Panc1 (cell line): ENCODE data around the gene ZDHHC20. TPM values are rescaled to one million over a fixed set of nuclear protein-coding genes. Genes with fewer than 3 reads are reported as not detected.
"Not testable (repeated sequence)": the region's sequence is repeated elsewhere in the genome, so short reads cannot be mapped to it uniquely, and the experiment has no call there.

Experiments
- ATAC-seq: fragments of 200-7000 bp; cut with Tn5 transposase; 2 replicates; pipeline ENCODE4 v1.9.1; 2020; ENCODE audit warnings: mild to moderate bottlenecking, moderate library complexity
- BruUV-seq: library from RNA; stranded (reverse); fragments of 400-500 nt; replicated peaks from 2 replicates; lab custom pipeline; 2021; lab: Mats Ljungman, UMichigan
- CTCF ChIA-PET: fragments of 300-600 bp; sonication (Branson Sonifier 250); formaldehyde crosslinking; loops from one replicate; lab custom pipeline; 2022; ENCODE audit warnings: antibody characterized with exemption; lab: Charles Lee
- POLR2A ChIA-PET: fragments of 300-600 bp; sonication (Branson Sonifier 250); formaldehyde crosslinking; loops from one replicate; lab custom pipeline; 2022; ENCODE audit warnings: antibody characterized with exemption; lab: Charles Lee
- DNase-seq: peaks from one replicate; pipeline ENCODE4 v3.0.0-alpha.2; 2010; ENCODE audit warnings: low read depth, low spot score
- H3K27ac ChIP-seq: 2 replicates; pipeline ENCODE4 v1.5.1; 2011; ENCODE audit warnings: mild to moderate bottlenecking, low read length, inconsistent platforms
- H3K27me3 ChIP-seq: fragments of 200-500 bp; sonication (Bioruptor generic); 2 replicates; pipeline ENCODE4 v1.6.0; 2014; ENCODE audit warnings: low read length, inconsistent platforms; ENCODE audit not compliant: control insufficient read depth, insufficient read depth
- H3K36me3 ChIP-seq: fragments of 200-500 bp; sonication (Bioruptor generic); 2 replicates; pipeline ENCODE4 v1.5.1; 2014; ENCODE audit warnings: inconsistent platforms, mild to moderate bottlenecking, low read length, moderate library complexity; ENCODE audit not compliant: control insufficient read depth, insufficient read depth
- H3K4me1 ChIP-seq: 2 replicates; pipeline ENCODE4 v1.5.1; 2011; ENCODE audit warnings: inconsistent platforms, mild to moderate bottlenecking, low read length, moderate library complexity; ENCODE audit not compliant: control insufficient read depth, insufficient read depth
- H3K4me3 ChIP-seq, 2 experiments: 2 replicates each; pipeline ENCODE4 v1.5.1; 2011 to 2012; ENCODE audit warnings: low read depth in 2 of 2, low read length in 2 of 2, mild to moderate bottlenecking in 2 of 2, inconsistent platforms in 1 of 2, moderate library complexity in 1 of 2
- H3K9me3 ChIP-seq: fragments of 200-500 bp; sonication (Bioruptor generic); 2 replicates; pipeline ENCODE4 v1.5.1; 2014; ENCODE audit warnings: low read depth, mild to moderate bottlenecking, inconsistent platforms, low read length, moderate library complexity; ENCODE audit not compliant: control insufficient read depth, insufficient read depth
- CTCF ChIP-seq: fragments of 450-650 bp; IDR thresholded peaks from 2 replicates; pipeline ENCODE4 v1.5.1; 2017; ENCODE audit warnings: mild to moderate bottlenecking
- POLR2AphosphoS5 ChIP-seq: IDR thresholded peaks from 2 replicates; pipeline ENCODE4 v1.6.1; 2012; ENCODE audit warnings: mild to moderate bottlenecking, low read depth, low read length, moderate library complexity
- SIN3A ChIP-seq: IDR thresholded peaks from 2 replicates; pipeline ENCODE4 v1.6.1; 2012; ENCODE audit warnings: low read depth, mild to moderate bottlenecking, low read length, moderate library complexity, borderline replicate concordance; ENCODE audit not compliant: insufficient read depth
- TCF7L2 ChIP-seq: IDR thresholded peaks from 2 replicates; pipeline ENCODE4 v1.6.1; 2011; ENCODE audit warnings: mild to moderate bottlenecking, low read depth, low read length, inconsistent platforms
- in situ Hi-C: cut with HindIII; loops from 2 replicates; pipeline ENCODE4 v1.10.0; 2016; ENCODE audit warnings: low sequenced_read_pairs, low pct_unique_long_range_greater_than_20kb
- intact Hi-C: fragments of 100-400 bp; cut with micrococcal nuclease; formaldehyde crosslinking; loops from one replicate; pipeline ENCODE4 v1.10.0; 2022; ENCODE audit not compliant: unreplicated experiment
- total RNA-seq: library from RNA; stranded (reverse); gene quantifications from one replicate; pipeline ENCODE4 v1.2.1, GENCODE V29; 2021; ENCODE audit not compliant: unreplicated experiment
- TF ChIP-seq, protein P1 (sequence below), 2 experiments: IDR thresholded peaks; 2 replicates each; pipeline ENCODE4 v1.6.1; 2011 to 2012; ENCODE audit warnings: low read depth in 2 of 2, control low read depth in 1 of 2, low read length in 1 of 2, mild to moderate bottlenecking in 1 of 2, moderate library complexity in 1 of 2; ENCODE audit not compliant: insufficient read depth in 1 of 2

ZDHHC20 gene
- total RNA-seq, 1 experiment from 2014 or later, result 38.7 TPM

DNA sequence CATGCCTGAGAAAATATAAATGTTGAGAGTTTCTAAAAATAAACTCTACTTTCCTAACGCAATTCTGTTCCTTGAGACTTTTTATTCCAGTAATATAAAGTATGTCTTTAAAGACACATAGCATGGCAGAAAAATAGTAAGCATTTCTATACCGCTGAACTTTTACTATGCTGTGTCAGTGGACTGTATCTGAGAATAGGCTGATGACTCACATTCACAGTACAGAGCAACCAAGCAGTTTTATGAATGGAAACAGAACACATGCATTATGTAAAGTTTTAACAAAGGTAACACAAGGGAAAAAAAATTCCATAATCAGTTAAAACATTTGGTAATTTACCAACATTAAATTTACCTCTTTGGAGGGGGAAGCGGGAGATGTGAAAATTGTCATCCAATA, 38.4 kb downstream of the ZDHHC20 start:
- TF ChIP-seq SIN3A (no peak), TCF7L2 (no peak)
- POLR2A ChIA-PET, result no interaction called here
- no peaks in the 10 kb centered on the region for H3K4me1 ChIP-seq
- no peak overlapping the region for H3K4me3 ChIP-seq
- H3K27ac ChIP-seq, result no peak overlapping the region
- H3K27me3 ChIP-seq, result no peaks in the 10 kb centered on the region
- in situ Hi-C loops (no loop called here), intact Hi-C loops (no loop called here)
- no peaks in the 10 kb centered on the region for H3K36me3 ChIP-seq
- H3K9me3 ChIP-seq, result no peaks in the 10 kb centered on the region
- DNase-seq, result no peak
- CTCF ChIA-PET, result no interaction called here
- no peak for ATAC-seq
- no TSS peak for BruUV-seq

GRCh38 chr13:21413013-21413412, 46.1 kb downstream of the ZDHHC20 start:
- no peak for DNase-seq
- CTCF ChIA-PET, result no interaction called here
- no peak overlapping the region for H3K27ac ChIP-seq

GRCh38 chr13:21410453-21410852, 48.6 kb downstream of the ZDHHC20 start:
- H3K27ac ChIP-seq, POLR2A ChIA-PET, H3K4me1 ChIP-seq, in situ Hi-C loops, CTCF ChIA-PET, DNase-seq, H3K27me3 ChIP-seq, intact Hi-C loops, ATAC-seq, H3K4me3 ChIP-seq, BruUV-seq, H3K36me3 ChIP-seq, H3K9me3 ChIP-seq: not testable (repeated sequence)

More at GRCh38 chr13:21413013-21413412, 46.1 kb downstream of the ZDHHC20 start:
- POLR2A ChIA-PET, result no interaction called here
- no peak for ATAC-seq
- in situ Hi-C loops (no loop called here), intact Hi-C loops (no loop called here)
- no peaks in the 10 kb centered on the region for H3K9me3 ChIP-seq
- no TSS peak for BruUV-seq
- H3K4me1 ChIP-seq, result no peaks in the 10 kb centered on the region
- H3K36me3 ChIP-seq, result no peaks in the 10 kb centered on the region
- TF ChIP-seq, protein P1, sequence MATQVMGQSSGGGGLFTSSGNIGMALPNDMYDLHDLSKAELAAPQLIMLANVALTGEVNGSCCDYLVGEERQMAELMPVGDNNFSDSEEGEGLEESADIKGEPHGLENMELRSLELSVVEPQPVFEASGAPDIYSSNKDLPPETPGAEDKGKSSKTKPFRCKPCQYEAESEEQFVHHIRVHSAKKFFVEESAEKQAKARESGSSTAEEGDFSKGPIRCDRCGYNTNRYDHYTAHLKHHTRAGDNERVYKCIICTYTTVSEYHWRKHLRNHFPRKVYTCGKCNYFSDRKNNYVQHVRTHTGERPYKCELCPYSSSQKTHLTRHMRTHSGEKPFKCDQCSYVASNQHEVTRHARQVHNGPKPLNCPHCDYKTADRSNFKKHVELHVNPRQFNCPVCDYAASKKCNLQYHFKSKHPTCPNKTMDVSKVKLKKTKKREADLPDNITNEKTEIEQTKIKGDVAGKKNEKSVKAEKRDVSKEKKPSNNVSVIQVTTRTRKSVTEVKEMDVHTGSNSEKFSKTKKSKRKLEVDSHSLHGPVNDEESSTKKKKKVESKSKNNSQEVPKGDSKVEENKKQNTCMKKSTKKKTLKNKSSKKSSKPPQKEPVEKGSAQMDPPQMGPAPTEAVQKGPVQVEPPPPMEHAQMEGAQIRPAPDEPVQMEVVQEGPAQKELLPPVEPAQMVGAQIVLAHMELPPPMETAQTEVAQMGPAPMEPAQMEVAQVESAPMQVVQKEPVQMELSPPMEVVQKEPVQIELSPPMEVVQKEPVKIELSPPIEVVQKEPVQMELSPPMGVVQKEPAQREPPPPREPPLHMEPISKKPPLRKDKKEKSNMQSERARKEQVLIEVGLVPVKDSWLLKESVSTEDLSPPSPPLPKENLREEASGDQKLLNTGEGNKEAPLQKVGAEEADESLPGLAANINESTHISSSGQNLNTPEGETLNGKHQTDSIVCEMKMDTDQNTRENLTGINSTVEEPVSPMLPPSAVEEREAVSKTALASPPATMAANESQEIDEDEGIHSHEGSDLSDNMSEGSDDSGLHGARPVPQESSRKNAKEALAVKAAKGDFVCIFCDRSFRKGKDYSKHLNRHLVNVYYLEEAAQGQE (IDR thresholded peaks at IDR 0.05; ENCODE audit: insufficient read depth in 1 of 2, low read depth in 2 of 2, low read length in 1 of 2), result no peak
- no peak for TF ChIP-seq SIN3A
- no peak for TF ChIP-seq CTCF
- TF ChIP-seq TCF7L2, result no peak
- TF ChIP-seq POLR2AphosphoS5, result no peak
- H3K4me3 ChIP-seq, result no peak overlapping the region
- no peaks in the 10 kb centered on the region for H3K27me3 ChIP-seq
